ENCODE measurements around the gene TRIP13. TPM values are rescaled to one million over a fixed set of nuclear protein-coding genes. Genes with fewer than 3 reads are reported as not detected.
"Not testable (repeated sequence)": the region's sequence is repeated elsewhere in the genome, so short reads cannot be mapped to it uniquely, and the experiment has no call there.

Gene TRIP13
- total and polyA plus RNA-seq, 2 experiments from 2014 or later = 42.5 to 44.8 TPM

GRCh38 chr5:847212-847611 lies 45.5 kb upstream of the TRIP13 start:
- not testable (repeated sequence) for DNase-seq (ENCODE audit: low spot score); H3K27me3 ChIP-seq (ENCODE audit: insufficient read depth); H3K9me3 Mint-ChIP-seq; H3K4me3 ChIP-seq; H3K36me3 ChIP-seq (ENCODE audit: insufficient read depth); ATAC-seq; H3K27ac Mint-ChIP-seq; H3F3A ChIP-seq (replicated peaks; ENCODE audit: low read depth); H3K4me2 ChIP-seq; H3K4me1 Mint-ChIP-seq; H3K27me3 Mint-ChIP-seq (ENCODE audit: insufficient read depth, low read depth, poor library complexity); H4K20me1 ChIP-seq (replicated peaks; ENCODE audit: insufficient read depth); H2AFZ ChIP-seq; H3K4me3 Mint-ChIP-seq; H3K27ac ChIP-seq (ENCODE audit: low read depth); H3K9me2 ChIP-seq (ENCODE audit: insufficient read depth); H3K4me1 ChIP-seq (ENCODE audit: insufficient read depth); H3K79me2 ChIP-seq (replicated peaks; ENCODE audit: insufficient read depth)
- H3K36me3 Mint-ChIP-seq (ENCODE audit: low read depth) = peaks cover 12% of the 10 kb centered on the region

GRCh38 chr5:847736-848135 lies 44.9 kb upstream of the TRIP13 start:
- not testable (repeated sequence) for H3K27me3 Mint-ChIP-seq (ENCODE audit: insufficient read depth, low read depth, poor library complexity); ATAC-seq; H3F3A ChIP-seq (replicated peaks; ENCODE audit: low read depth)

GRCh38 chr5:848671-849111 lies 44.0 kb upstream of the TRIP13 start:
- Mint-ChIP-seq H3K4me3 (no peak overlapping the region), H3K4me1 (peaks cover 4% of the 10 kb centered on the region; the same call in 1 of the 3 replicates), H3K36me3 (ENCODE audit: low read depth) (peaks cover 12% of the 10 kb centered on the region; the same call in 2 of the 3 replicates), H3K9me3 (no peaks in the 10 kb centered on the region; the same call in 2 of the 3 replicates), H3K27ac (no peak overlapping the region), H3K27me3 (ENCODE audit: insufficient read depth, low read depth, poor library complexity) (peaks cover 9% of the 10 kb centered on the region)
- Histone ChIP-seq H3K4me1 (ENCODE audit: insufficient read depth) (no peaks in the 10 kb centered on the region), H3F3A (replicated peaks; ENCODE audit: low read depth) (no peaks in the 10 kb centered on the region), H3K79me2 (replicated peaks; ENCODE audit: insufficient read depth) (no peaks in the 10 kb centered on the region), H3K27ac (ENCODE audit: low read depth) (no peak overlapping the region), H3K36me3 (ENCODE audit: insufficient read depth) (no peaks in the 10 kb centered on the region), H3K27me3 (ENCODE audit: insufficient read depth) (no peaks in the 10 kb centered on the region), H2AFZ (no peak overlapping the region), H3K4me3 (no peak overlapping the region), H4K20me1 (replicated peaks; ENCODE audit: insufficient read depth) (no peaks in the 10 kb centered on the region), H3K9me2 (ENCODE audit: insufficient read depth) (no peaks in the 10 kb centered on the region), H3K4me2 (no peak overlapping the region)
- ATAC-seq (no peak), DNase-seq (ENCODE audit: low spot score) (no peak)
- TF ChIP-seq POLR2AphosphoS5 (IDR thresholded peaks at IDR 0.05; ENCODE audit: low read depth) (no peak), NANOG (IDR thresholded peaks at IDR 0.05; ENCODE audit: borderline replicate concordance) (no peak), ETS1 (IDR thresholded peaks at IDR 0.05) (no peak), EZH2phosphoT487 (IDR thresholded peaks at IDR 0.05; ENCODE audit: unreplicated experiment) (no peak)
- TF ChIP-seq, protein P1, sequence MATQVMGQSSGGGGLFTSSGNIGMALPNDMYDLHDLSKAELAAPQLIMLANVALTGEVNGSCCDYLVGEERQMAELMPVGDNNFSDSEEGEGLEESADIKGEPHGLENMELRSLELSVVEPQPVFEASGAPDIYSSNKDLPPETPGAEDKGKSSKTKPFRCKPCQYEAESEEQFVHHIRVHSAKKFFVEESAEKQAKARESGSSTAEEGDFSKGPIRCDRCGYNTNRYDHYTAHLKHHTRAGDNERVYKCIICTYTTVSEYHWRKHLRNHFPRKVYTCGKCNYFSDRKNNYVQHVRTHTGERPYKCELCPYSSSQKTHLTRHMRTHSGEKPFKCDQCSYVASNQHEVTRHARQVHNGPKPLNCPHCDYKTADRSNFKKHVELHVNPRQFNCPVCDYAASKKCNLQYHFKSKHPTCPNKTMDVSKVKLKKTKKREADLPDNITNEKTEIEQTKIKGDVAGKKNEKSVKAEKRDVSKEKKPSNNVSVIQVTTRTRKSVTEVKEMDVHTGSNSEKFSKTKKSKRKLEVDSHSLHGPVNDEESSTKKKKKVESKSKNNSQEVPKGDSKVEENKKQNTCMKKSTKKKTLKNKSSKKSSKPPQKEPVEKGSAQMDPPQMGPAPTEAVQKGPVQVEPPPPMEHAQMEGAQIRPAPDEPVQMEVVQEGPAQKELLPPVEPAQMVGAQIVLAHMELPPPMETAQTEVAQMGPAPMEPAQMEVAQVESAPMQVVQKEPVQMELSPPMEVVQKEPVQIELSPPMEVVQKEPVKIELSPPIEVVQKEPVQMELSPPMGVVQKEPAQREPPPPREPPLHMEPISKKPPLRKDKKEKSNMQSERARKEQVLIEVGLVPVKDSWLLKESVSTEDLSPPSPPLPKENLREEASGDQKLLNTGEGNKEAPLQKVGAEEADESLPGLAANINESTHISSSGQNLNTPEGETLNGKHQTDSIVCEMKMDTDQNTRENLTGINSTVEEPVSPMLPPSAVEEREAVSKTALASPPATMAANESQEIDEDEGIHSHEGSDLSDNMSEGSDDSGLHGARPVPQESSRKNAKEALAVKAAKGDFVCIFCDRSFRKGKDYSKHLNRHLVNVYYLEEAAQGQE (IDR thresholded peaks at IDR 0.05; ENCODE audit: unreplicated experiment) = no peak
- TF ChIP-seq, protein P2, sequence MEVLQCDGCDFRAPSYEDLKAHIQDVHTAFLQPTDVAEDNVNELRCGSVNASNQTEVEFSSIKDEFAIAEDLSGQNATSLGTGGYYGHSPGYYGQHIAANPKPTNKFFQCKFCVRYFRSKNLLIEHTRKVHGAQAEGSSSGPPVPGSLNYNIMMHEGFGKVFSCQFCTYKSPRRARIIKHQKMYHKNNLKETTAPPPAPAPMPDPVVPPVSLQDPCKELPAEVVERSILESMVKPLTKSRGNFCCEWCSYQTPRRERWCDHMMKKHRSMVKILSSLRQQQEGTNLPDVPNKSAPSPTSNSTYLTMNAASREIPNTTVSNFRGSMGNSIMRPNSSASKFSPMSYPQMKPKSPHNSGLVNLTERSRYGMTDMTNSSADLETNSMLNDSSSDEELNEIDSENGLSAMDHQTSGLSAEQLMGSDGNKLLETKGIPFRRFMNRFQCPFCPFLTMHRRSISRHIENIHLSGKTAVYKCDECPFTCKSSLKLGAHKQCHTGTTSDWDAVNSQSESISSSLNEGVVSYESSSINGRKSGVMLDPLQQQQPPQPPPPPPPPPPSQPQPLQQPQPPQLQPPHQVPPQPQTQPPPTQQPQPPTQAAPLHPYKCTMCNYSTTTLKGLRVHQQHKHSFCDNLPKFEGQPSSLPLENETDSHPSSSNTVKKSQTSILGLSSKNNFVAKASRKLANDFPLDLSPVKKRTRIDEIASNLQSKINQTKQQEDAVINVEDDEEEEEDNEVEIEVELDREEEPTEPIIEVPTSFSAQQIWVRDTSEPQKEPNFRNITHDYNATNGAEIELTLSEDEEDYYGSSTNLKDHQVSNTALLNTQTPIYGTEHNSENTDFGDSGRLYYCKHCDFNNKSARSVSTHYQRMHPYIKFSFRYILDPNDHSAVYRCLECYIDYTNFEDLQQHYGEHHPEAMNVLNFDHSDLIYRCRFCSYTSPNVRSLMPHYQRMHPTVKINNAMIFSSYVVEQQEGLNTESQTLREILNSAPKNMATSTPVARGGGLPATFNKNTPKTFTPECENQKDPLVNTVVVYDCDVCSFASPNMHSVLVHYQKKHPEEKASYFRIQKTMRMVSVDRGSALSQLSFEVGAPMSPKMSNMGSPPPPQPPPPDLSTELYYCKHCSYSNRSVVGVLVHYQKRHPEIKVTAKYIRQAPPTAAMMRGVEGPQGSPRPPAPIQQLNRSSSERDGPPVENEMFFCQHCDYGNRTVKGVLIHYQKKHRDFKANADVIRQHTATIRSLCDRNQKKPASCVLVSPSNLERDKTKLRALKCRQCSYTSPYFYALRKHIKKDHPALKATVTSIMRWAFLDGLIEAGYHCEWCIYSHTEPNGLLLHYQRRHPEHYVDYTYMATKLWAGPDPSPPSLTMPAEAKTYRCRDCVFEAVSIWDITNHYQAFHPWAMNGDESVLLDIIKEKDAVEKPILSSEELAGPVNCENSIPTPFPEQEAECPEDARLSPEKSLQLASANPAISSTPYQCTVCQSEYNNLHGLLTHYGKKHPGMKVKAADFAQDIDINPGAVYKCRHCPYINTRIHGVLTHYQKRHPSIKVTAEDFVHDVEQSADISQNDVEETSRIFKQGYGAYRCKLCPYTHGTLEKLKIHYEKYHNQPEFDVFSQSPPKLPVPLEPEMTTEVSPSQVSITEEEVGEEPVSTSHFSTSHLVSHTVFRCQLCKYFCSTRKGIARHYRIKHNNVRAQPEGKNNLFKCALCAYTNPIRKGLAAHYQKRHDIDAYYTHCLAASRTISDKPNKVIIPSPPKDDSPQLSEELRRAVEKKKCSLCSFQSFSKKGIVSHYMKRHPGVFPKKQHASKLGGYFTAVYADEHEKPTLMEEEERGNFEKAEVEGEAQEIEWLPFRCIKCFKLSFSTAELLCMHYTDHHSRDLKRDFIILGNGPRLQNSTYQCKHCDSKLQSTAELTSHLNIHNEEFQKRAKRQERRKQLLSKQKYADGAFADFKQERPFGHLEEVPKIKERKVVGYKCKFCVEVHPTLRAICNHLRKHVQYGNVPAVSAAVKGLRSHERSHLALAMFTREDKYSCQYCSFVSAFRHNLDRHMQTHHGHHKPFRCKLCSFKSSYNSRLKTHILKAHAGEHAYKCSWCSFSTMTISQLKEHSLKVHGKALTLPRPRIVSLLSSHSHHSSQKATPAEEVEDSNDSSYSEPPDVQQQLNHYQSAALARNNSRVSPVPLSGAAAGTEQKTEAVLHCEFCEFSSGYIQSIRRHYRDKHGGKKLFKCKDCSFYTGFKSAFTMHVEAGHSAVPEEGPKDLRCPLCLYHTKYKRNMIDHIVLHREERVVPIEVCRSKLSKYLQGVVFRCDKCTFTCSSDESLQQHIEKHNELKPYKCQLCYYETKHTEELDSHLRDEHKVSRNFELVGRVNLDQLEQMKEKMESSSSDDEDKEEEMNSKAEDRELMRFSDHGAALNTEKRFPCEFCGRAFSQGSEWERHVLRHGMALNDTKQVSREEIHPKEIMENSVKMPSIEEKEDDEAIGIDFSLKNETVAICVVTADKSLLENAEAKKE (CRISPR knock-in tag; IDR thresholded peaks at IDR 0.05) = no peak

More at GRCh38 chr5:847736-848135, 44.9 kb upstream of the TRIP13 start:
- not testable (repeated sequence) for H3K4me3 ChIP-seq; H3K27ac ChIP-seq (ENCODE audit: low read depth); H3K79me2 ChIP-seq (replicated peaks; ENCODE audit: insufficient read depth); H3K9me3 Mint-ChIP-seq; H3K4me1 Mint-ChIP-seq; H4K20me1 ChIP-seq (replicated peaks; ENCODE audit: insufficient read depth); H3K27ac Mint-ChIP-seq; H3K9me2 ChIP-seq (ENCODE audit: insufficient read depth); H3K36me3 ChIP-seq (ENCODE audit: insufficient read depth); H3K4me2 ChIP-seq; H2AFZ ChIP-seq; H3K4me1 ChIP-seq (ENCODE audit: insufficient read depth); DNase-seq (ENCODE audit: low spot score); H3K27me3 ChIP-seq (ENCODE audit: insufficient read depth); H3K4me3 Mint-ChIP-seq
- H3K36me3 Mint-ChIP-seq (ENCODE audit: low read depth) = peaks cover 12% of the 10 kb centered on the region
